DMS114 treated with DMSO at 0.1 percent for 48 hours (cell line): ENCODE measurements around the gene CTSC.
"Not testable (repeated sequence)": the region's sequence is repeated elsewhere in the genome, so short reads cannot be mapped to it uniquely, and the experiment has no call there.

Experiments
- DNase-seq: peaks from one replicate; lab custom pipeline; 2025; ENCODE audit not compliant: unreplicated experiment; lab: John Stamatoyannopoulos, UW

Gene CTSC

GRCh38 chr11:88353386-88353785 lies 15.8 kb upstream of the CTSC start:
- no peak for DNase-seq

DNA sequence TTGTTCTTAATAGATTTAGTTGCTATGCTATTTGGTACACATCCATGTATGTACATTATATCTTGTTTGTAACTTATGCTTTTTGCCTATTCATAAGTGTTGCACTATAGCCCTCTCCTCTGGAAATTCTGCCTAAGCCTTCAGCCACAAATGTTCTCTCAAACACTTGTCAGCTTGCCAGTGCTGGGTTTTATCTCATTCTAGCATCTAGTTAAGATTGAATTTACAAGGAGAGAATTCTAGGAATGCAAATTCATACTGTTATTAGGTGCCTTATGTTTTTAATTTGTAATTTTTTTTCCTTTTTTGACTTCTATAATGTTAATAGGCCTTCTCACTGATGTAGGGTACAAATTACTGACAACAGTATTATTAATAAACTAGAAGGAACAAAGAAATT lies 14.6 kb upstream of the CTSC start:
- DNase-seq = no peak

GRCh38 chr11:88348870-88349269 lies 11.3 kb upstream of the CTSC start:
- no peak for DNase-seq

- no peak for DNase-seq
These were observed 8.4 kb upstream of the CTSC start for GRCh38 chr11:88345949-88346348.

DNA sequence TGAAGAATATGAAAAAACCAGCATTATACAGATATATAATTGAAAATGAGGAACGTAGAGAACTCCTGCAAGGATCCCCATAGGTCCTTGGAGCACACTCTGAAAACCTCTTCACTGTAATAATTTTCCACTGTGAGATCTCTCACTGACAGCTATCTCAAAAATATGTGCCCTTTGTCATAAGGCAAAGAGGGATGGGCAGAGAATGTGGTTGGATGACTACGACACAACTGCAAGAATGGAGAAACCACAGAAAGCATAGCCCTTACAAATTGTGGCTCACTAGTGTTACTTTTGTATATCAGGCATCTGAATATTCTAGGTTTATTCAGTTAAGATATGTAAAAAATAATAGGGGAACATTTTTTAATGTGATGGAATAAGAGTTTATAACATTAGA lies 7.9 kb upstream of the CTSC start:
- DNase-seq = no peak

- no peak for DNase-seq
These were observed 7.3 kb upstream of the CTSC start for GRCh38 chr11:88344869-88345268.

- DNase-seq = no peak
These were observed 4.2 kb upstream of the CTSC start for GRCh38 chr11:88341522-88342251.

DNA sequence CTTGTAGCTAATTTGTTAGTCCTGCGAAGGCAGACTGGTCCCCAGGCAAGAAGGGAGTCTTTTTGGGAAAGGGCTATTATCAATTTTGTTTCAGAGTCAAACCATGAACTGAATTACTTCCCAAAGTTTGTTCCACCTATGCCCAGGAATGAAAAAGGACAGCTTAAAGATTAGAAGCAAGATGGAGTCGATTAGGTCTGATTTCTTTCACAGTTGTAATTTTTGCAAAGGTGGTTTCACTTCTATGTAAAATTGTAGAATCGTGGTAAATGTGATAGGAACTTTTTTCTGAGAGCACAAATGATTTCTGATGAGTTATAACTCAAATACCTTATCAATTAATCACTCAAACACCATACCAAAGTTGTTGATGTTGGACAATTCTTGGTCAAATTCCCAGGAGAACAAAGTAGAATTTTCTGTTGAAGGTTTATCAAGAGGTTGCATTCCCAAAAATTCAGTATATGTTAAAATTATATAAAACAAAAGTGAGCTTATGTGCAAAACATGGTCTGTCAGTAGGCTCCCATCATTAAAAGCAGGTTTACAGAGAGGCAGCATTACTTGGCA lies 2.9 kb upstream of the CTSC start:
- no peak for DNase-seq

- DNase-seq = no peak
These were observed 592 bp upstream of the CTSC start for GRCh38 chr11:88337987-88338668.

DNA sequence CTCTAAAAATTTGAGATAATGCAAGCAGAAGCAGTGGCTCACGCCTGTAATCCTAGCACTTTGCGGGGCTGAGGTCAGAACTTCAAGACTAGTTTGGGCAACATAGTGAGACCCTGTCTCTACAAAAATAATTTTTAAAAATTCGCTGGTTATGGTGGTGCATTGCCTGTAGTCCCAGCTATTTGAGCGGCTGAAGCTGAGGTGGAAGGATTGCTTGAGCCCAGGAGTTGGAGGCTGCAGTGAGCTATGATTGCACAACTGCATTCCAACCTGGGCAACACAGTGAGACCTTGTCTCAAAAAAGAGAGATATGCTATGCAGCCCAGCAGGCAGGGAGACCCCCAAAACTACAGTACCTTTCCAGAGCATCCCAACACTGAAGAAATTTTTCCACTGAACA lies 2.3 kb downstream of the CTSC start:
- DNase-seq = no peak

DNA sequence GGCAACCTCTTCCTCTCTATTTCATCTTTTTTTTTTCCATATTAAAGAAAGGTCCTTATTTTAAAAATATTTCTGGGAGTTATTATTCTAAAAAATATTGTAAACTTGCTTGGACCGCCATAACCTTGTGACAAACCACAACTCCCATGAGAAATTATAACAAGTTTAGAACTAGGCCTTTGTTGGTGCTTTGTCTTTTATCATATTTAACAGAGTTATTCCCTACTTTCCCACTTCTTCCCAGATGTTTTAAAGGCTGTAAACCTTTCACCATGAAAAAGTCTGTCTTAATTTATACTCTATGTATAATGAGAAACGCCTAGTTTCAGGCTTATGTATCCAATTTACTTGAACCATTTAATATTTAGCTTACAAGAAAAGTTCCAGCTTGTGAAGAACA lies 3.7 kb downstream of the CTSC start:
- no peak for DNase-seq

DNA sequence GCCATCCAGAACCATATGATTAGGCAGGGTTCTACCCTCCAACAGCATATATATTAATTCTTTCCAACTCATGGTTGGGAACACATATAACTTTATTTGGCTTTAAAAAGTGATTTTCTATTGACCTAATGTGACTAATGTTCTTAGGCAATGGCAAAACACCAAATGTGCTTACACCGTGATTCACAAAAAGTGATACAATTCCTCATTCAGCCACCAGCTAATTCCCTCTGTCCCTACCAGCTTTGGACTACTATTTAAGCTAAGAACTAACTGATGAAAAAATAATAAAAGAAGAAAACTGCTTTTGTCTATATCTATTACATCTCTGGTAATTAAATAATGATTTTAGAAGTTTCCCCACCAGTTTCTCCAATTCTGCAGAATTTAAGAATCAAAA lies 4.7 kb downstream of the CTSC start:
- DNase-seq = no peak

- DNase-seq = no peak
These were observed 6.6 kb downstream of the CTSC start for GRCh38 chr11:88330826-88331428.

GRCh38 chr11:88329563-88330250 lies 7.8 kb downstream of the CTSC start:
- DNase-seq = no peak

GRCh38 chr11:88327462-88328143 lies 9.9 kb downstream of the CTSC start:
- no peak for DNase-seq

GRCh38 chr11:88327061-88327460 lies 10.5 kb downstream of the CTSC start:
- DNase-seq = no peak

DNA sequence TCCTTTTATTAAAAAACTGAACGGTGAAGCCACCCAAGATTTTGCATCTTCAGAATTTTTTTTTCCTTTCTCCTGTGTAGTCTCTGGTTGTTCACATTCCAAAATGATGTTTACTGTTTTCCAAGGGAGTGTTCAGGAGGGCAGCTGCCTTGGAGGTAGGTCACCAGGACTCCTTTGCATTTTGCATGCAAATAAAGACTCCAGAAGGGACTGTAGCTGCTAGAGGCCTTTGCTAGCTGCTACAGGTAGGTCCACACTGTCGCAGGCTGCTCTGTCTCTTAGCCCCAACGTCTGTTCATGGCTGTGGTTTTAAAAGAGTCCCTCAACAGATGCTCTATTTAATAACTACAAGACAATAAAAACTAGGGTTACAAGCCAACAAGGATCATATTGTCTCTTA lies 11.4 kb downstream of the CTSC start:
- no peak for DNase-seq

- DNase-seq = no peak
These were observed 12.8 kb downstream of the CTSC start for GRCh38 chr11:88324562-88325345.

GRCh38 chr11:88322881-88323280 lies 14.7 kb downstream of the CTSC start:
- DNase-seq = not testable (repeated sequence)

GRCh38 chr11:88321412-88321811 lies 16.1 kb downstream of the CTSC start:
- not testable (repeated sequence) for DNase-seq
